HUES48 (cell line): ENCODE results near the gene NCKAP1.

Experiments used
- H3K27ac ChIP-seq: one replicate; pipeline ENCODE4 v1.7.0; 2013; ENCODE audit warnings: low read depth, low read length, inconsistent platforms
- H3K27me3 ChIP-seq: 2 replicates; pipeline ENCODE4 v1.6.1; 2013; ENCODE audit warnings: mild to moderate bottlenecking, low read length; ENCODE audit not compliant: control insufficient read depth, insufficient read depth
- H3K36me3 ChIP-seq: 2 replicates; pipeline ENCODE4 v1.6.1; 2013; ENCODE audit warnings: low read length; ENCODE audit not compliant: control insufficient read depth, insufficient read depth
- H3K4me1 ChIP-seq: 2 replicates; pipeline ENCODE4 v1.6.1; 2013; ENCODE audit warnings: mild to moderate bottlenecking, low read length; ENCODE audit not compliant: control insufficient read depth, insufficient read depth
- H3K4me3 ChIP-seq: 2 replicates; pipeline ENCODE4 v1.5.1; 2013; ENCODE audit warnings: mild to moderate bottlenecking, low read depth, low read length
- H3K9ac ChIP-seq: 2 replicates; pipeline ENCODE4 v1.6.1; 2013; ENCODE audit warnings: mild to moderate bottlenecking, low read depth, low read length, moderate library complexity
- H3K9me3 ChIP-seq: 2 replicates; pipeline ENCODE4 v1.6.1; 2013; ENCODE audit warnings: low read length; ENCODE audit not compliant: control insufficient read depth, insufficient read depth

NCKAP1 gene

DNA sequence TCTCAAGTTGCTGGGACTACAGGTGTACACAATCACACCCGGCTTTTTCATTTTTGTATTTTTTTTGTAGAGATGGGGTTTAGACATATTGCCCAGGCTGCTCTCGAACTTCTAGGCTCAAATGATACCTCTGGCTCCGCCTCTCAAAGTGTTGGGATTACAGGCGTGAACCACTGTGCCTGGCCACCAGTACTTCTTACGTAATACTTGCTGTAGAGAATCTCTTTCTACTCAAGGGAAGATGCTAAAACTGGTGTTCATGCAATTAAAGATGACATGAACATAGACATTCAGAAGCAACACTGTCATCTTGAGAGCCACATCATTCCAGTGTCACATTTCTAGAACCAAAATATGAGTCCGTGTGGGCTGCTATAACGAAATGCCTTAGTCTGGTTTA is 118.2 kb downstream of the NCKAP1 start:
- H3K9me3 ChIP-seq = no peaks in the 10 kb centered on the region
- no peak overlapping the region for H3K4me3 ChIP-seq
- no peak overlapping the region for H3K27ac ChIP-seq
- H3K36me3 ChIP-seq = peaks cover 44% of the 10 kb centered on the region
- H3K27me3 ChIP-seq = no peaks in the 10 kb centered on the region
- H3K4me1 ChIP-seq = 0 out of 2 replicates have a peak, but pooled peaks cover 3% of the 10 kb centered on the region
- no peak overlapping the region for H3K9ac ChIP-seq

DNA sequence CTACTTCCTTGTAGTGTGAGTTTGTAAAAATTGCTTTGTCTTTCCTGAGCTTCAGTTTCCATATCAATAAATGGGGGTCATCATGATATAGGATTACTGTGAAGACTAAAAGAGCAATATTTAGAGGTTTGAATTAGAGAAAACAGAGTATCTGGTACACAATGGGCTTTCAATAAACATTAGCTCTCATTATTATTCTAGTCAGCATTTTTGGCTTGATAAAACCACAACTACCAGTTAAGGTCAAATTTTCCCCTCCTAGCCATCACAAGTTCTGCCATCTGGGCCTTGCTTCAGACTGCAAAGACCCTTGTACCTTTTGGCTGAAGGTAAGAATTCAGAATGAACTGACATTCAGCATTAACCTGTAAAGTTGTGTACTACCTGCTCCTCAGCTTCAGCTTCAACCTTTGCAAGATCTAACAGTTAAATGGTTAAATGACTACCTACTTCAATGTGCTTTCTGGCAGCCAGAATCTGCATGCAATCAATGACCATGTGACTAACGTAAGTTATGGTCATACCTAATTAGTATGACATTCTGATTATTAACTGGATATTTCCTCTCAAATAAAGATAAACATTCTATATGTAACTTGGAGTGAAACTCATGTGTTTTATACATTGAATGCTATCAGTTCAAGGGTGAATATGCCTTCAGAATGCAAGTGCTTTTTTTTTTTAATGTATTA is 119.2 kb downstream of the NCKAP1 start:
- no peak overlapping the region for H3K4me3 ChIP-seq
- H3K9ac ChIP-seq = no peak overlapping the region

DNA sequence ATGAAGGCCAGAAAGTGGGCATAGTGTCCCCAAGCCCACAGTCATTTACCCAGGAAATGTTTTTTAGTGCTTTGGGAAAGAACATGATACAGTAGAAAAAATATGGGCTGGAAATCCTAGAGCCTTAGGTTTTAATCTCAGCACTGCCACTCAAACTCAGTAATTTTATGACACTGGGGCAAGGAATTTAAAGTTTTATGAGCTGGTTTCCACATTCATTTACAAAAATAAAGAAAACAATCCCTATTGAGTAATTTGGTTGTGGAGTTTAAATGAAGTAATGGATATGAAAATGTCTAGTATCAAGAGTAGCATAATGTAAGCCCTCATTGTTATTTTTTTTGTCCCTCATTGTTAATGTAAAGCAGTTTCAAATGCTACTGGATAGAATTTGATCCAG is 120.3 kb downstream of the NCKAP1 start:
- Histone ChIP-seq H3K9ac (no peak overlapping the region), H3K36me3 (peaks cover 44% of the 10 kb centered on the region), H3K27me3 (no peaks in the 10 kb centered on the region), H3K4me1 (0 out of 2 replicates have a peak, but pooled peaks cover 3% of the 10 kb centered on the region), H3K4me3 (no peak overlapping the region), H3K27ac (no peak overlapping the region), H3K9me3 (no peaks in the 10 kb centered on the region)

More for the DNA sequence above, 119.2 kb downstream of the NCKAP1 start:
- no peaks in the 10 kb centered on the region for H3K27me3 ChIP-seq
- H3K36me3 ChIP-seq = peaks cover 44% of the 10 kb centered on the region
- no peaks in the 10 kb centered on the region for H3K9me3 ChIP-seq
- no peak overlapping the region for H3K27ac ChIP-seq
- 0 out of 2 replicates have a peak, but pooled peaks cover 3% of the 10 kb centered on the region for H3K4me1 ChIP-seq

DNA sequence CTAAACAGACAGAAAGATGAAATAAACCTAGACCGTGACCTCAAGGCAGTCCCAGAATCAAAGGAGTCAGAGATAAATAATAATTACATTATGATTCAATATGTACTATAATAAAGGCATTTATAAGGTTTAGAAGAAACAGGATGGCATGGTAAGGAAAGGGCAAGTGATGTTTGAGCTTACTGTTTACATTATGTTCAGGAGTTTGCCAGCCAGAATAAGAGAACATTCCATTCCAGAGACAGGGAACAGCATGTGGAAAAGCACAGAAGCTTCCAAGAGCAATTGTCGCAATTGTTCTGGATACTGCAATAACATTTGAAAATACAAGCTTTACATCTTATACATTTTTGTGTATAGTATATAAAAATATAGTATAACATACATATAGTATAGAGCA is 121.8 kb downstream of the NCKAP1 start:
- Histone ChIP-seq H3K9me3 (no peaks in the 10 kb centered on the region), H3K27ac (no peak overlapping the region), H3K36me3 (peaks cover 38% of the 10 kb centered on the region), H3K4me1 (0 out of 2 replicates have a peak, but pooled peaks cover 3% of the 10 kb centered on the region), H3K4me3 (no peak overlapping the region), H3K9ac (no peak overlapping the region), H3K27me3 (no peaks in the 10 kb centered on the region)

DNA sequence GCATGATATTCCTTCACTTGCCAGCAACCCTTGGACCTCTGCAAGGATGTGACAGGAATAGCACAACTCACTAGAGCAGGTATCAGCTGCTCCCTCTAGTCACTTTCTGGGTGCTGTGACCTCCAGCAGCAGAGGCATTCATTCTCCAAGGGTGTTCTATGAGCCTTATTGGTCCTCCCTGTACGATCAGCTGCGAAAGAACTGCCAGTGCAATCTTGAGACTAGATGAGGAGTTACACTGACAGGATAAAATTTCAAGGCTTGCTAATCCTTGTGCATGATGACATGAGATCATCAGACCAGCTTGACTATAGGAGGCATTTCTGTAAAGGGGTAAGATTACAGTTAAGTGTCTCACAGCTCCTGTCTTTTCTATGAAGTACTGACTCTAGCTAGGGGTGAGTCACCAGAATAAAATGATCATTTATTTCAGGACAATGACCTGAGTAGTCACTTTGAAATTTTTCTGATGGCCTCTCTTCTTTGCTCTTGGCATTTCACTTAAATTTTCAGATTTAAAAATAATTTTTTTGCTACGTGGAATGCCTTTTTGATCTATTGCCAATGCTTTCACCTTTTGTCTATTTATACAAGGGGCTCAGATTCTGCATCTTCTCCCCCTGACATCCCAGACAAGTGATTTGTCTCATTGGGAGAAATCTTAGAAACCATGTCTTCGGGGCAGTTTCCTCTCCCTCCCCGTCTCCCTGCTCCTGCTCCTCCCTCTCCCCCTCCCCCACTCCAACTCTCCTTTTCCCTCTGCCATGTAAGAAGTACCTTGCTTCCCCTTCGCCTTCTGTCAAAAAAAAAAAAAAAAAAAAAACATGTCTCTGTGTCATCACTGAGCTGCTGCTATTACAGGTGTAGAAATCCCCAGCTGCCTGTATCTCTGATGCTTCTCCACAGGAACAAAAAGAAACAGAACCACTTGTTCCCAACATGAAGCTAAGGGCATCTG is 122.6 kb downstream of the NCKAP1 start:
- peaks cover 38% of the 10 kb centered on the region for H3K36me3 ChIP-seq
- H3K9me3 ChIP-seq = no peaks in the 10 kb centered on the region
- H3K4me1 ChIP-seq = 0 out of 2 replicates have a peak, but pooled peaks cover 3% of the 10 kb centered on the region
- H3K27ac ChIP-seq = no peak overlapping the region
- H3K9ac ChIP-seq = no peak overlapping the region
- no peak overlapping the region for H3K4me3 ChIP-seq
- no peaks in the 10 kb centered on the region for H3K27me3 ChIP-seq

DNA sequence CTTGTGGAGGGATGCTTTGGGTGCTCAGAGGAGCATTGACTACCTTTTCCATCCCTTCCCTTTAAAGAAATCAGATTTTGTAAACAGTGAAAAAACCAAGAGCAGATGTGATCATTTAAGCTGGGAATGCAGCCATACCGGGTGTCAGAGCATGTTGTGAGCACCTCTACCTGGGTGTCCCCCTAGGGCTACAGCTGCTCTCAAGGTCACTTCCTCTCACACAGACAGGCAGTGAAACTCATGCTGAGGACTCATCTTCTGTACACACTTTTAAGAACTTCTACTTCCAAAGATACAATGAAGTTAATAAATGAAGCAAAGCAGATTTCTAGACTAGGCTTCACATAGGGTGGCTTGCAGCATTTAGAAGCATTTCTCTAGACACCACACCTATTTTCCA is 123.4 kb downstream of the NCKAP1 start:
- H3K36me3 ChIP-seq = peaks cover 38% of the 10 kb centered on the region
- no peaks in the 10 kb centered on the region for H3K9me3 ChIP-seq
- H3K27me3 ChIP-seq = no peaks in the 10 kb centered on the region
- 0 out of 2 replicates have a peak, but pooled peaks cover 3% of the 10 kb centered on the region for H3K4me1 ChIP-seq
- H3K9ac ChIP-seq = no peak overlapping the region
- no peak overlapping the region for H3K4me3 ChIP-seq
- H3K27ac ChIP-seq = no peak overlapping the region

DNA sequence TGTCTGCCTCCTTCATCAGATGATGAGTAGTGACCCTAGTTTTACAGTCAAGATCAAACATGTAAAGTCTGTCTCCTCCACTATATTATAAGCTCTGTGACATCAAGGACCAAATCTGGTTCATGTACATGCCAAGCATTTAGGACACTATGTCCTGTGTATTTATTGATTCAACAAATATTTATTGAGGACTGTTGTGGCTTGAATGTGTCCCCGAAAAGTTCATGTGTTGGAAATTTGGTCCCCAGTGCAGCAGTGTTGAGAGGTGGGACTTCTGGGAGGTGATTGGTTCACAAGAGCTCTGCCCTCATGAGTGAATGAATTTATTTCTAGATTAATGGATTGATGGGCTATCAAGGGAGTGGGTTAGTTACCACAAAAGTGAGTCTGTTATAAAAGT is 125.2 kb downstream of the NCKAP1 start:
- Histone ChIP-seq H3K36me3 (peaks cover 38% of the 10 kb centered on the region), H3K27ac (no peak overlapping the region), H3K4me1 (no peaks in the 10 kb centered on the region), H3K9me3 (no peaks in the 10 kb centered on the region), H3K27me3 (no peaks in the 10 kb centered on the region), H3K4me3 (no peak overlapping the region), H3K9ac (no peak overlapping the region)

DNA sequence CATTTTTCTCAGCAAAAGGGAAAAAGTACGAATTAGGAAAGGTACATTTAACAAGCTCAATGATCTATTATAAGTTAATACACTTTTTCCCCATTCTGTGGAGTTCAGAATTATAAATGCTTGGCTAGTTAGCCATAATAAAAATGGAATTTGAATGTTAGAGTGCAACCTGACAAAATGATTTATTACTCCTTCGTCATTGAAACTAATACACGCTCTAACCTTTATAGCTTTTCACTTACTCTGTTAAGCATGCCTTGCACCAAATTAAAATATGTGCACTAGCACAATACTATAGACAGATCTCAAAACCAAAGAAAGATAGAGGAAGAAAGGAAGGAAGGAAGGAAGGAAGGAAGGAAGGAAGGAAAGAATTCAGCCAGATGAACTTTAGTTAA is 125.7 kb downstream of the NCKAP1 start:
- Histone ChIP-seq H3K4me1 (peaks cover 4% of the 10 kb centered on the region; the same call in 1 of the 2 replicates), H3K36me3 (peaks cover 38% of the 10 kb centered on the region), H3K27ac (no peak overlapping the region), H3K9me3 (no peaks in the 10 kb centered on the region), H3K4me3 (no peak overlapping the region), H3K27me3 (no peaks in the 10 kb centered on the region), H3K9ac (no peak overlapping the region)

DNA sequence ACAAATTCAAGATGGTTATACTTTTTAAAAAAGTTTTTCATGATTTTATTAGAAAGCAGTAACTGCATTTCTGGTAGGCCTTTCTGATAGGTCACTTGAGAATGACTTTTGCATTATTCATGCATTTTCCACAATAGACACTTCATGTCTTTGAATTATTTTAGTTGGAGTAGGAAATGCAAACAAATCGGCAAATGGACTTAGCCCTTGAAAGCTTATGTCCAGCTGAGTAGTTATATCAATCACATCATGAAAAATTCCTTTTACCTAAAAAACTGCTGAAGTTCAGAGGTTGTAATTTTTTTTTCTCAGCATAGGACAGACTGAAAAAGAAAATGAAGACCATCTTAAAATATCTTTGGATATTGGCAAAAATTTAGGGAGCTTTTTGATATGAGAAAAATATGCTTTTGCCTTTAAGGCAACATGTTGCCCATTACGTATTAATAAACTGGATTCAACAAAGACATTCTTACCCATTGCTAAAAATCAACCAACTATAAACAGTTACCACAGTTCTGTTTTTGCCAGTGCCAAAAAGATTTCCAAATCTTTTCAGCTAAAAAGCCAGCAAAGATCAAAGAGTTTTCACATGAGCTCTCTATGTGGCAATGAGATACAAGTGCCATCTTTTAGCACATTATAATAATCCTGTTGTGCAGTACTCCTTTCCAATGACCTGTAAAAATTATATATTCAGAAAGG is 126.3 kb downstream of the NCKAP1 start:
- no peak overlapping the region for H3K4me3 ChIP-seq
- no peaks in the 10 kb centered on the region for H3K27me3 ChIP-seq
- no peak overlapping the region for H3K9ac ChIP-seq
- H3K9me3 ChIP-seq = no peaks in the 10 kb centered on the region
- H3K4me1 ChIP-seq = peaks cover 6% of the 10 kb centered on the region; the same call in 1 of the 2 replicates
- no peak overlapping the region for H3K27ac ChIP-seq
- peaks cover 34% of the 10 kb centered on the region for H3K36me3 ChIP-seq

DNA sequence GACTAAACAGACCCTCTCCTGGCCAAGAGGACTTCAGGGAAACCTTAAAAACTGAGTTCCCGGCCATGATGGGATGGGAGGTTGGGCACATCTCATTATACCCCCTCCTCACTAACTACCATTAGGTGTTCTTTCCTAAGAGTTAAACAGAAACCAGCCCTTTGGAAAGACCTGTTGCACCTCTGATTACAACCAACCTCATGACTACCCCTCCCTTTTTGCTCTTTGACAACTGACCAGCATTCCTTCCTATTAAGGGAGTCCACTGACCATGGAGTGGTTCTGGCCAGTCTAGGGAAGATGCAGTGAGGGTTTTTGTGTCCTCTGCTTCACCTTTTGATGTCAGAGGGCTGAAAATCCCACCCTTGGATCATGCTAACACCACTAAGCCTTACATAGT is 127.3 kb downstream of the NCKAP1 start:
- no peak overlapping the region for H3K4me3 ChIP-seq
- peaks cover 28% of the 10 kb centered on the region for H3K36me3 ChIP-seq
- peaks cover 14% of the 10 kb centered on the region for H3K4me1 ChIP-seq
- H3K27me3 ChIP-seq = no peaks in the 10 kb centered on the region
- no peak overlapping the region for H3K27ac ChIP-seq
- H3K9ac ChIP-seq = no peak overlapping the region
- no peaks in the 10 kb centered on the region for H3K9me3 ChIP-seq
